Colonic mucosa (tissue), 4 donors: Measurements from ENCODE around the gene UPK1A. TPM values are rescaled to one million over a fixed set of nuclear protein-coding genes. Genes with fewer than 3 reads are reported as not detected.

ENCODE experiments used
- DNase-seq: peaks from one replicate; pipeline ENCODE4 v3.0.0-alpha.2; 2020
- H3K27ac ChIP-seq: fragments of 200-600 bp; one replicate; pipeline ENCODE4 v1.8.0; 2021
- H3K27me3 ChIP-seq: fragments of 200-600 bp; one replicate; pipeline ENCODE4 v1.8.0; 2021
- H3K36me3 ChIP-seq: fragments of 200-600 bp; one replicate; pipeline ENCODE4 v1.8.0; 2021
- H3K4me1 ChIP-seq: fragments of 200-600 bp; one replicate; pipeline ENCODE4 v1.8.0; 2021; ENCODE audit warnings: mild to moderate bottlenecking
- H3K4me3 ChIP-seq: fragments of 200-600 bp; one replicate; pipeline ENCODE4 v1.8.0; 2021
- H3K9ac ChIP-seq, 2 donors: one replicate each; pipeline ENCODE4 v1.7.0; 2013; ENCODE audit warnings: control low read depth in 2 of 2, low read depth in 2 of 2, low read length in 2 of 2
- H3K9me3 ChIP-seq: fragments of 200-600 bp; one replicate; pipeline ENCODE4 v1.8.0; 2021
- CTCF ChIP-seq: fragments of 200-600 bp; IDR thresholded peaks from one replicate; pipeline ENCODE4 v1.8.0; 2022; ENCODE audit warnings: antibody characterized with exemption, mild to moderate bottlenecking
- intact Hi-C: fragments of 100-400 bp; cut with DNase I; formaldehyde crosslinking; loops from one replicate; pipeline ENCODE4 v1.14.1; 2022
- total RNA-seq, 2 donors: library from RNA; stranded (reverse); fragmentation: NEBNext Ultra II Directional in 1 of 2; extraction: Animal tissue kit (Norgen Biotek cat#: 25700) in 1 of 2; gene quantifications; one replicate each; pipeline ENCODE4 v1.2.1, GENCODE V29; 2021
- donor health status: healthy.
- donor health status: DM: no; HTN: no; CAD: no.
- donor health status: DM: no; HTN: no; CAD: no.

UPK1A gene
- total RNA-seq, 2 donors from 2014 or later, result not detected

- Histone ChIP-seq H3K36me3 (no peaks in the 10 kb centered on the region), H3K4me3 (peak overlapping the region; percentile 77), H3K27me3 (no peaks in the 10 kb centered on the region), H3K9me3 (no peaks in the 10 kb centered on the region), H3K9ac (peak overlapping the region; percentile 46 to 88), H3K27ac (peak overlapping the region; percentile 96), H3K4me1 (peaks cover 18% of the 10 kb centered on the region)
- TF ChIP-seq CTCF, result no peak
- intact Hi-C loops, result loop anchor here (2.0 kb wide), 1 partner anchor 21 kb away; no protein-coding TSS in a partner anchor
- peak; percentile 73 for DNase-seq
Observed at GRCh38 chr19:35715981-35716800, 49.9 kb downstream of the UPK1A start.

GRCh38 chr19:35716801-35717664, 50.7 kb downstream of the UPK1A start:
- H3K4me3 ChIP-seq, result peak overlapping the region; percentile 77
- peak overlapping the region; percentile 46 to 88 for H3K9ac ChIP-seq
- no peaks in the 10 kb centered on the region for H3K36me3 ChIP-seq
- peaks cover 18% of the 10 kb centered on the region for H3K4me1 ChIP-seq
- peak; percentile 94 for DNase-seq
- TF ChIP-seq CTCF, result peak; percentile 91
- peak overlapping the region; percentile 96 for H3K27ac ChIP-seq
- H3K27me3 ChIP-seq, result no peaks in the 10 kb centered on the region
- intact Hi-C loops, result loop anchor here (2.0 kb wide), 1 partner anchor 22 kb away; no protein-coding TSS in a partner anchor
- H3K9me3 ChIP-seq, result no peaks in the 10 kb centered on the region

- no peak for DNase-seq
- TF ChIP-seq CTCF, result no peak
- Histone ChIP-seq H3K27me3 (no peaks in the 10 kb centered on the region), H3K36me3 (peaks cover 6% of the 10 kb centered on the region), H3K9me3 (no peaks in the 10 kb centered on the region), H3K27ac (peak within 1 kb of the TSS; percentile 96), H3K9ac (peak within 1 kb of the TSS; percentile 66 to 88), H3K4me1 (peaks cover 18% of the 10 kb centered on the region), H3K4me3 (peak within 1 kb of the TSS; percentile 95)
- intact Hi-C loops, result loop anchor here (2.0 kb wide), 1 partner anchor 23 kb away; no protein-coding TSS in a partner anchor
Observed at GRCh38 chr19:35717665-35718344, 51.5 kb downstream of the UPK1A start, which contains the start of gene KMT2B. Gene KMT2B, plus strand, starts transcription at chr19:35718003. Its CDS starts 16 bp downstream, at chr19:35718019.

- Histone ChIP-seq H3K27ac (peak overlapping the region; percentile 57), H3K4me1 (peaks cover 18% of the 10 kb centered on the region), H3K36me3 (peaks cover 8% of the 10 kb centered on the region), H3K9ac (peak overlapping the region; percentile 66 to 88), H3K9me3 (no peaks in the 10 kb centered on the region), H3K27me3 (no peaks in the 10 kb centered on the region), H3K4me3 (peak overlapping the region; percentile 95)
- intact Hi-C loops, result no loop called here
- DNase-seq, result peak; percentile 42
- TF ChIP-seq CTCF, result no peak
Observed at GRCh38 chr19:35718345-35719041, 52.2 kb downstream of the UPK1A start.
